Keratinocyte (primary cell): ENCODE data around the gene CUZD1.

Experiments
- EZH2 ChIP-seq: IDR thresholded peaks from one replicate; pipeline ENCODE4 v1.6.1; 2012; ENCODE audit warnings: inconsistent platforms, mild to moderate bottlenecking, low read length, moderate library complexity
- TF ChIP-seq, protein P1 (sequence below), 3 experiments: IDR thresholded peaks in 1 of 3; conservative IDR thresholded peaks in 1 of 3; optimal IDR thresholded peaks in 1 of 3; 2 replicates in 2 of 3; 3 replicates in 1 of 3; pipeline versions ENCODE3 to v1.5.1; 2011; ENCODE audit warnings: low read length in 3 of 3, mild to moderate bottlenecking in 3 of 3, moderate library complexity in 2 of 3, control low read depth in 1 of 3, inconsistent platforms in 1 of 3; ENCODE audit not compliant: insufficient read depth in 2 of 3; ENCODE audit errors: extremely low read depth in 1 of 3

DNA sequence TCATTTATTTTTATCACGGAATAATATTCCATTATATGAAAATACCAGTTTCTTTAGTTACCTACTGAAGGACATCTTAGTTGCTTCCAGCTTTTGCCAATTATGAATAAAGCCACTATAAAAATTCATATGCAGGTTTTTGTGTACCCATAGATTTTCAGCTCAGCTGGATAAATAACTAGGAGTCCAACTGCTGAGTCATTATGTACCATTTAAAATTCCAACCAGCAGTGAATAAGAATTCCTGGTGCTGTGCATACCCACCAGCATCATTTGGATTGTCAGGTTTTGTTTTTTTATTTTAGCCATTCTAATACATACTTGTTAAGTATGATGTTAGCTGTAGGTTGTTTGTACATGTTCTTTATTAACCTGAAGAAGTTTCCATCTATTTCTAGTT is 19.2 kb upstream of the CUZD1 start:
- TF ChIP-seq, protein P1, sequence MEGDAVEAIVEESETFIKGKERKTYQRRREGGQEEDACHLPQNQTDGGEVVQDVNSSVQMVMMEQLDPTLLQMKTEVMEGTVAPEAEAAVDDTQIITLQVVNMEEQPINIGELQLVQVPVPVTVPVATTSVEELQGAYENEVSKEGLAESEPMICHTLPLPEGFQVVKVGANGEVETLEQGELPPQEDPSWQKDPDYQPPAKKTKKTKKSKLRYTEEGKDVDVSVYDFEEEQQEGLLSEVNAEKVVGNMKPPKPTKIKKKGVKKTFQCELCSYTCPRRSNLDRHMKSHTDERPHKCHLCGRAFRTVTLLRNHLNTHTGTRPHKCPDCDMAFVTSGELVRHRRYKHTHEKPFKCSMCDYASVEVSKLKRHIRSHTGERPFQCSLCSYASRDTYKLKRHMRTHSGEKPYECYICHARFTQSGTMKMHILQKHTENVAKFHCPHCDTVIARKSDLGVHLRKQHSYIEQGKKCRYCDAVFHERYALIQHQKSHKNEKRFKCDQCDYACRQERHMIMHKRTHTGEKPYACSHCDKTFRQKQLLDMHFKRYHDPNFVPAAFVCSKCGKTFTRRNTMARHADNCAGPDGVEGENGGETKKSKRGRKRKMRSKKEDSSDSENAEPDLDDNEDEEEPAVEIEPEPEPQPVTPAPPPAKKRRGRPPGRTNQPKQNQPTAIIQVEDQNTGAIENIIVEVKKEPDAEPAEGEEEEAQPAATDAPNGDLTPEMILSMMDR (optimal IDR thresholded peaks at IDR 0.05 in 1 of 3, IDR thresholded peaks at IDR 0.05 in 1 of 3, conservative IDR thresholded peaks at IDR 0.05 in 1 of 3; ENCODE audit: extremely low read depth in 1 of 3, insufficient read depth in 2 of 3, low read length in 3 of 3) = no peak
- TF ChIP-seq EZH2 = no peak
